HEK293 (cell line): ENCODE data around the gene FOXN1.

ENCODE experiments used
- CTCF ChIP-seq: fragments of 450-650 bp; formaldehyde crosslinking; IDR thresholded peaks from 2 replicates; pipeline ENCODE4 v1.5.1; 2016; ENCODE audit warnings: missing biosample characterization, missing genetic modification characterization
- ELK4 ChIP-seq: IDR thresholded peaks from 2 replicates; pipeline ENCODE4 v1.6.1; 2011; ENCODE audit warnings: mild to moderate bottlenecking, low read depth, low read length, borderline replicate concordance
- REST ChIP-seq: fragments of 450-650 bp; formaldehyde crosslinking; IDR thresholded peaks from 2 replicates; pipeline ENCODE4 v1.5.1; 2016; ENCODE audit warnings: missing biosample characterization, missing genetic modification characterization
- ZBTB26 ChIP-seq: fragments of 450-650 bp; formaldehyde crosslinking; optimal IDR thresholded peaks from 2 replicates; pipeline ENCODE3; 2016; ENCODE audit warnings: missing biosample characterization, mild to moderate bottlenecking, missing genetic modification characterization
- ZBTB6 ChIP-seq: fragments of 450-650 bp; formaldehyde crosslinking; IDR thresholded peaks from 2 replicates; pipeline ENCODE4 v1.5.1; 2017; ENCODE audit warnings: missing biosample characterization, missing genetic modification characterization
- ZNF24 ChIP-seq: fragments of 450-650 bp; formaldehyde crosslinking; IDR thresholded peaks from 2 replicates; pipeline ENCODE4 v1.5.1; 2016; ENCODE audit warnings: missing biosample characterization, missing genetic modification characterization
- ZNF280D ChIP-seq: fragments of 450-650 bp; formaldehyde crosslinking; IDR thresholded peaks from 2 replicates; pipeline ENCODE4 v1.5.1; 2016; ENCODE audit warnings: missing biosample characterization, missing genetic modification characterization
- ZNF514 ChIP-seq: fragments of 450-650 bp; formaldehyde crosslinking; IDR thresholded peaks from 2 replicates; pipeline ENCODE4 v1.5.1; 2016; ENCODE audit warnings: missing biosample characterization, missing genetic modification characterization
- ZNF610 ChIP-seq: fragments of 450-650 bp; formaldehyde crosslinking; IDR thresholded peaks from 2 replicates; pipeline ENCODE4 v1.5.1; 2016; ENCODE audit warnings: missing biosample characterization, missing genetic modification characterization, borderline replicate concordance
- ZNF629 ChIP-seq: fragments of 450-650 bp; formaldehyde crosslinking; IDR thresholded peaks from 2 replicates; pipeline ENCODE4 v1.5.1; 2017; ENCODE audit warnings: missing biosample characterization, missing genetic modification characterization
- ZNF785 ChIP-seq: fragments of 450-650 bp; formaldehyde crosslinking; IDR thresholded peaks from 2 replicates; pipeline ENCODE4 v1.5.1; 2016; ENCODE audit warnings: missing biosample characterization, missing genetic modification characterization

- TF ChIP-seq REST (tag by site-specific recombination) (no peak), CTCF (tag by site-specific recombination) (no peak), ZBTB6 (tag by site-specific recombination) (no peak), ZNF785 (tag by site-specific recombination) (no peak), ZNF514 (tag by site-specific recombination) (no peak), ZNF610 (tag by site-specific recombination) (no peak), ZNF24 (tag by site-specific recombination) (no peak), ZBTB26 (tag by site-specific recombination) (no peak), ZNF280D (no peak), ELK4 (no peak), ZNF629 (no peak)
These were observed 1.5 kb downstream of the FOXN1 start for GRCh38 chr17:28507567-28508203.
